Right kidney (tissue), 1 donor: ENCODE measurements around the gene PDS5B.

ENCODE experiments used
- DNase-seq: peaks from one replicate; pipeline ENCODE4 v3.0.0-alpha.2; 2016

PDS5B gene

DNA sequence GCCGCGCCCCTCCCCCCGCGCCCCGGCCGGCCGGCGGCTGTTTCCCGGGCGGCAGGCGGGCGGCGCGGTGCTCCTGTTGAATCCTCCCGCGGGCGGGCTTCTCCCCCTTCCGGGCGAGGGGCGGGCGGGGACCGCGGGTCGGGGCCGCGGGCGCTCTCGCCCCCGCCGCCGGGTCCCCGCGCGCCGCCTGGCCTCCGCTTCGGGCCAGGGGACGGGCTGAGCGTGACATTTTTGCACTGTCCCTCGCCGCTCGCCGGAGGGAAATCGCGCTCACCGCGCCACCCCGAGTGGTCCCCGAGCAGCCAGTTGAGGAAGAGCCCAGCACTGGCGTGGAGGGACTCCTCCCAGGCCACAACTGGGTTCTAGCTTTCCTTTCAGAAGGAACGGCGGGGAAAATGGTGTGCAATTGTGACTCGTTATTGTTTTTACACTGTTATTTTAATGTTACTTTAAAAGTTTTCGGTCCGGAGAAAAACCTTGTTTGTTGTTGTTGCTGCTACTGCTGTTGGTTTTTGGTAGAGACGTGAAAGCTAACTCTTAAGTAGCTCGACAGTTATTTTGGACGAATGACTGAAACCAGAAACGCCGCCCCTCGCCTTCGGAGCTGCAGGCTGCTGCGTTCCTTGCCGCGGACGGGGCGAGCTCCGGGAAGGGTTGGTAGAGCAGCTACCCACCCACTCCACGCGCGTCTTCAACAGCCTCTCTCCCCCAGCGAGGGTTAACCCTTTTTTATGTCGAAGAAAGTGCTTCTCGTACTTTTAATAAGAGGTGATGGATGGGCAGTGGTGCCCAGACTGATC, 959 bp downstream of the PDS5B start:
- peak; percentile 85 for DNase-seq

DNA sequence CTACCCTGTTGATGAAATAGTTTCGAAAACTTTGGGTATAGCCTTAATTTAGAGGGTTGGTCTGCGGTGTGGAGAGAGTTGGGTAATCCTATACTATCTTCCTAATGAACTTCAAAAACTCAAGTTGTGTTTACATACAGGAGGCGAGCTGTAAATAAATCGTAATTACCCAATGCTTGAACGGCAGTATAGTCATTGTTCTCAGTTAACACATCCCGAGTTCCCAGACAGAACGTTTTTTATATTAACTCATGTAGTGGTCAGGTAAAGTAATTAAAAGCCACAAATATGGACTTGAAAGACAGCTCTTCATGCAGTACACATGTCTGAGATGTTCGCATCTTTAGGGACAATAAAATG, 1.5 kb downstream of the PDS5B start:
- DNase-seq = no peak

DNA sequence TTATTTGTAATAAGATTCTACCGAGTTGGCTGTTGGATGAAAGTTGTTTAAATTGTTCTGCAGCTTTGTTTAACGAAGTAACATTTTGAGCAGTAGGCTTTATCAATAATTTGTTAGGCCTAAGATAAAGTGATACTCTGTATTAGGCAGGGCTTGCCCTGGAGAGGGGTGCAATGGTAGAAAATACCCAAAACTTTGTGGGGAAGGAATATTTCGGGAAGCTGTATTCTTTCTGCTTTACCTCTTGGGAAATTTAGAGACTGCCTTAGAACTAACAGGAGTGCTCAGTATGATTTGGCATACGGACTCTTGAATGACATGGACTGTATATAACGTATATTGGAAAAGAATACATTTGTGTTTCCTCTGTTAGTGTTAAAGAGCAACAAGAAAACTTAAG, 2.5 kb downstream of the PDS5B start:
- peak; percentile 30 for DNase-seq

DNA sequence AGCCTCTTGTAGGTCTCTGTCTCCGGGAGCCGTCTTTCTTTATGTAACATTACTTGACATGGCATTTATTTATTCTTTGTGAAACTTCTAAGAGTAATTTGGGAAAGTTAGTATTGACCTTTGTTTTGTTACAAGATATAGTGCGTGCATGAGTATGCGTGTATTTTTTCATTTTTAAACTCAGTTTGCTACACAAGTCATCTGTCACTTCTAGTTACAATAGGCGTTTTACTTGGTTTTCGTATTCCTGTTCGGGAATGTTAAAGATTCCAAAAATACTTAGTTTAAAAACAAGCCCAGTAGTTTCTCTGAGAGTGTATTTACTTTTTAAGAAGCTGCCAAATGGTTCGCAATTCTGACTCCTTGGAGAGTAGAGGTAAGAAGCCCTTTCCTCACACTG, 3.2 kb downstream of the PDS5B start:
- DNase-seq = peak; percentile 17

DNA sequence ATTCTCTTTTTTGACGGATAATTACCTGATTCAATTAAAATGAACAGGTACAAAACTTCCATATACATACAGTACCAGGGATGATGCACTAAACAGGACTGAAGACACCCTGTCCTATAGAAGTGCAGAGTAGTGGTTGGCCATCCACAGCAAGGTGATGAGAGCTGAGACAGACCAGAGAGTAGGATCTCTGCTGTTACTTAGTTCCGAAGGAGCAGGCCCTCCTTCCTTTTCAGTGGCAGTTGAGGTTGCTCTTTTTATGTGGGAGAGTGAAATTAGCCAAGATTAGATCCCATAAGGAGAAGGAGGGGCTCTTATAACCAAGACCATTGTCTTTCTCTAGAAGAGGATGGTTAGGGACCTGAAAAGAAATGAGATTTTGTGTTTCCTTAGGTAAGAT, 4.0 kb downstream of the PDS5B start:
- DNase-seq = peak; percentile 14

DNA sequence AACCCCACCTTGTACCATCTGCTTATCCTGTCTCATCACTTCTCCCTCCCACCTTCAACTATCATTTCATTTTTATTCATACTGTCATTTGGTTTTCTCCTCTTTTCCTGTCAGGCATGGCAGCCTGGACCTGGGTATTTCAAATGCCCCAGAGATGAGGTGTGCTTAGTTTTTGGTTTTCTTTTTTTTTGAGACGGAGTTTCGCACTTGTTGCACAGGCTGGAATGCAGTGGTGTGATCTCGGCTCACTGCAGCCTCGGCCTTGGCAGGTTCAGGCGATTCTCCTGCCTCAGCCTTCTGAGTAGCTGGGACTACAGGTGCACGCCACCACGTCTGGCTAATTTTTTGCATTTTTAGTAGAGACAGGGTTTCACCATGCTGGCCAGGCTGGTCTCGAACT, 5.8 kb downstream of the PDS5B start:
- DNase-seq = no peak

DNA sequence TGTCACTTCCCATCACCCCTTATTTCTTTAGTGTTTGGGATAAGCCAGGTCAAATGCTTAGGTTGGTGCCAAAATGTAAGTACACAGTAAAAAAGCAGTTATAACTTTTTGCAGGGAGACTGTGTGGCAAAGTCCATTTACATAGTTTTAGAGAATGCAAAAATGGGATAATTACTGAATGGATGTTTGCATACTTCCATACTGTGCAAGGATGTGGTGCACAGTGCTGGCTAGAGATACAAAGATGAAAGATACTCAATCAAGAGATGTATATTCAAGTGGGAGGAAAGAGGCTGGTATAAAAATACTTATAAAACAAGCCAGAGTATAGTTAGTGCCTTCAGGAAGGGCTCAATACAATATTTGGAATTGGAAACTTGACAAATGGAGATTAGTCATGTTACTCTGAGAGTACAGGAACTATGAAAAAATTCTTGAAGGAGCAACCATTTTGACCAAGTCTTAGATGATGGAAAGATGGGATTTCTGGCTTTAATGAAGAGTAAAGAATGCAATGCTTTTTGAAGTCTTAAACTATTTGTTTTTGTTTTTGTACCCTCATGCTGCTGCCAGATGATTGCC, 8.0 kb downstream of the PDS5B start:
- no peak for DNase-seq

DNA sequence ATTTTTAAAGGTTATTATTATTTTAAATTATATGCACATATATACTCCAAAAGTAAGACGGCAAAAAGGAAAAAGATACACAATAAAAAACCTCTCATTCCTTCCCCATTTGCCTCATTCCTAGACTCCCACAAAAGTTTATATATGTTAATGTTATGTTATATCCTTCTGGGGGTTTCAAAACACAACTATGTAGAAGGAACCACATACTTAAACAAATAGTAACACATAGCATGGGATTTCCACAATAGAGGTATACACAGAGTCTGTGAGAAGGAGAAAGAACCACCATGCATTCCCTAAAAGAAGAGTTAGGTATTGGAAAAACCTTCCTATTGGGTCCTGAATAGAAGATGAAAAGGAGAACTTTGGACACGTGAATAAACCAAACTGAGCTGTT, 9.1 kb downstream of the PDS5B start:
- DNase-seq = no peak

DNA sequence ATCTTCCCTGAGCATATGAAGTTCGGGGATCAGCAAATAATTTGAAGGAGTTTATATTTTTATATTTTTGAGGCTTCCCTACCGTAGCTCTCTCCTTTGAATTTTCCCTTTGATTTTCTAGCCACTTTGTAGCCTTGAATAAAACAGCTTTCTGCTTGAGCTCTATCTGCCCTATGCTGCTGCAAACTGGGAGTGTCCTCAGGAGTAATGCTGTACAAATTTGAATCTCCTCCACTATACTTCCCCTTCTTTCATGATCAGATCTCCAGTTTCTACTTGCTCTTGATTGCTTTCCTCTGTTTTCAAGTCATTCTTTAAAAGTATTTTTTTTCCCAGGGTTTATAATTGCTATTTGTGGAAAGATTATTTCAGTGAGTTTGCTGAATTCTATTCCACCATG, 14.6 kb downstream of the PDS5B start:
- no peak for DNase-seq

DNA sequence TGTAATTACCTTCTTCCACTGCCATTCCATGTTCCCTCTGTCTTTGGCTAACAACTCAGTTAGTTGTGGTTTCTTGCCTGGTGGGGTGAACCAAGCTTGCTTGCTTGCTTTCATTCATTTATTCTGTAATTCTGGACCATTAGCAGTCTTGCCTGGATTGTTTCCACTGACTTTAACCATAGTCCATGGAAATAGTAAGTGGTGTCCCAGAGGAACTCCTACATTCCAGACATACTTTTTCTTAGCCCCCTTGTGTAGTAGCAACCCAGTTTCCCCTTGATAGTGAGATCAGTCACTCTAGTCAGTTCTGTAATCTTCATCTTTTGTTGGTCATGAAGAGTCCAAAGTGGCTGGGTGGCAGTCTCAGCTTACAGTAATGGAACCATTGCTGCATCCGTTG, 23.2 kb downstream of the PDS5B start:
- no peak for DNase-seq

DNA sequence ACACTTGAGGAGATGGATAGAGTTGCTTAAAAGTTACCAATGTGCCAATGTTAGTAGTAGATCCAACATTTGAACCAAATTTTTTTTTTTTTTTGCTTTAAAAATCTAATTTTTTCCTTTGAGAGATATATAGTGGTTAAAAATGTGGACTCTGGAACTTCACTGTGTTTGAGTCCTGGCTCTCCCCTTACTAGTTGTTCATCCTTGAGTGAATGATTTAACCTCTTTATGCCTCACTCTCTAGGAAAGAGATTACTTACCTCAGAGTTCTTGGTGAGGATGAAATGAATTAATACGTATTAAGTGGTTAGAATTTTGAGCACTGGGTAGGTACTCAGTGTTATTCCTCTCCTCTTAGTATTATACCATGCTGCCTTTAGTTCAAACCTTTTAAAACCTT, 24.3 kb downstream of the PDS5B start:
- DNase-seq = no peak

DNA sequence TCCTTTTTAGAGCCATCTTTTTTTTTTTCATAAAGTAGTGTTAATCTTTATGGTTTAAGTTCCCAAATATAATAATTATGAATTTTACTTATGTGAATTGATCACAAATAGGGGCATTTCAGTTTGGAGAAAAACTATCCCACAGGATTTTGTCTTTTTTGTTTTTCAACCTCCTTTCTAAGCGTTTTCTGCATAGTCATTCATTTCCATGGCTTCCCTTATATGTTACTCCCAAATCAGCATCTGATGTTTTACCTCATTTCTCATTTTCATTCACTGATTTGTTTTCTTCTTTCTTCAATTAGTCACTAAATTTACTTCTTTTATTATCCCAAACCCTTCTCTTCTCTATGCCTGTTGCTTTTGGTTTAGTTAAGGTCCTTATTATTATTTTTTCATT, 24.7 kb downstream of the PDS5B start:
- no peak for DNase-seq

DNA sequence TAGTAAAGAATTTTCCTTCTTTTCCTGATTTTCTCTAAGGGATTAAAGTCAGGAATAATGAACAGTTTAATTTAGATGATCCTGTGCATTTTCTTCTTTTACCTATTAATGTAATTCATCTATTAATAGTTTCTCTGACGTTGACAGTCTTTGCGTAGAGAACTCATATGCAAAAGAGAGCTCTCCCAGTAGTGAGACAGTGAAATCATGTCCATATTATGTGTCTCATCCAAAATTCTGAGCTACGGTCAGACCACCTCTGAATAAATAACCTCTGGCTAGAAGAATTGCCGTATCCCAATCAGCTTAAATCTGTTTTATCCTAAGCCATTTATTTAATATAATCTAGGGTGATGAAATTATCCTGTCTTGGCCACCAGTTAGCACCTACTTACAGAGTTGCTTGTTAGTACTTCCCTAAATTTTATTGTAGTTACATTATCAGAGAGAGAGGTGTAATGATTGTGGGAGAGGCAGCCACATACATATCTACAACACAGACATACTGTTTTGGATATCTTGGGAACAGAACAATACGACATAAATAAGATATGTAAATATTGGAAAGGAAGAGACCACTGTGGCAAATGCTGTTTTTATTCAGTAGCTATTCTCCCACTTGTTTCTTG, 30.7 kb downstream of the PDS5B start:
- DNase-seq = no peak

DNA sequence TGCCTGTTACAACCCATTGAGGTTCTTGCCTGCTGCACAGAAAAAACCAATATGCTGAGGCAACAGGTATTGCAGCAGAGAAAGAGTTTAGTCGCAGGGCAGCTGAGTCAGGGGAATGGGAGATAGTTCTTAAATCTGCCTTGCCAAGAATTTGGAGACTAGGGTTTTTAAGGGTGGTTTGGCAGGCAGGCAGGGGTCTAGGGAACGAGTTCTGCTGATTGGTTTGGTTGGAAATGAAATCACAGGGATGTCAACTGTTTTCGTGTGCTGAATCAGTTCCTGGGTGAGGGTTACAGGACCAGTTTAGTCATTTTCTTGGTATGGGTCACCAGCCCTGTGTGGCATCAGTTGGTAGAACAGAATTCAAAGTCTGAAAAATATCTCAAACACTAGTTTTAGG, 36.6 kb downstream of the PDS5B start:
- DNase-seq = no peak

DNA sequence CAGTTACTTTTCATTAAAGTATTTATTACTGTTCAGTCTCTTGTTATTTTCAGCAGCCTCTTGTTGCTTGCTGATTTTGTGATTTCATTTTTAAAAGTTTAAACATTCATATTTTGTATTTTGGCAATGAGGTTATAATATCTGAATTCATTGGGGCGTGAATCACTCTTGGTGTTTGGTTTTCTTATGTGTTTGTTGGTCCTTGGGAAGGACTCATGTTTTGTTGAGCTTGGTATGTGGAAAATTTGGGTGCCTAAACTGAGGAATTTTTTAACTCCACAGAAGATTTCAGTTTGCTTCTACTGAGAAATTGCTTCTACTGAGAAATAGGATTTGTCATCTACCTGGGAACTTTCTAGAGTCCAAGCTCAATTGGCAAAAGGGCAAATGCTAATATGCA, 38.2 kb downstream of the PDS5B start:
- DNase-seq = no peak

DNA sequence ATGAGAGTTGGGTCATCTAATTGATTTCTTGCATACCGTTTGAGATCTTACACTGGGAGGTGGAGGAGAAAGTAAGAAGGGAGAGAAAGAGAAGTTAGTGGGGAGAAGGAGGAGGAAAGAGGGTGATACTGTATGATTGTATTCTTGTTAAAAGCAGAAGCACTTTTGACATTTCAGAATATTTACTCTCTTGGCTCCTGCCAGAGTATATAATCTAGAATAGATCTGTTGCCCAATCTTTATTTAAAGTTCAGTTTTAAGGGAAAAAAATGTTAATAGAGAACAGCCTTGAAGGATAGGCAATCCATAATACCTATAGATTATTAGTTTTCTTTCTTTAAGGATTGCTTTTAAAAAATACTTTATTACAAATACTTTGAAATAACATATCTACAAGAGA, 41.5 kb downstream of the PDS5B start:
- DNase-seq = no peak

DNA sequence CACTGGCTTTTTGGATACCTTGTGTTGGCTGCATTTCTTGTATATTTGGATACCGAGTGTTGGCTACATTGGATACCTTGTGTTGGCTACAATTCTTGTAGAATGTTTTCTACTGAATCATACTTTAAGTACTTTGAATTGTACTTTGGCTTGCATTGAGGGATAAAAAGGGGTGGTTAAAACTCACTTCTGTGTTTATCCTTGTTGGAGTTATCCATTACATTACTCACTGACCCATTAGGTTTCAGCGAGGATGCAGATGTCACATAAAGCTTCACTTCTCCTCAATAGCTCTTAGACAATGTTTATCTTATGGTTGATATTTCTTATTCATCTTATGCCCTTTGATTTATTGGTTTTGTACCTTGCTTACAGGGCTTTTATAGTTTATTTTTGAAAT, 43.1 kb downstream of the PDS5B start:
- no peak for DNase-seq

DNA sequence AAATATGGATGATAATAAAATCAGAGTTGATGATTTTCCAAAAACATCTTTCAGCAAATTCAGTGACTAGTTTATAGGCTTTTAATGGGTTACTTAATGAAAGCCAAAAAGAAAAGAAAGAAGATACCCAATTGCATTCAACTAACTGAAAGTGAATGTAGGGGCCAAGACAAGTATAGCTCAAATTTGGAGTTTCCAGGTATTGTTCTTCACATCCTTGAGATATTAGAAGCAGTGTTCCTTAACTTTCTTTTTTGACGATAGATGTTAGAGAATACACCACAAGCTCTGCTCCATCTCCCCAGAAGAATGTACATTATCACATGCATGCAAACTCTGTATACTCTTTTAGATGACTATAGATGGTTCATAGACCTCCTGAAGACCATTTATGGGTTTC, 43.6 kb downstream of the PDS5B start:
- DNase-seq = no peak

DNA sequence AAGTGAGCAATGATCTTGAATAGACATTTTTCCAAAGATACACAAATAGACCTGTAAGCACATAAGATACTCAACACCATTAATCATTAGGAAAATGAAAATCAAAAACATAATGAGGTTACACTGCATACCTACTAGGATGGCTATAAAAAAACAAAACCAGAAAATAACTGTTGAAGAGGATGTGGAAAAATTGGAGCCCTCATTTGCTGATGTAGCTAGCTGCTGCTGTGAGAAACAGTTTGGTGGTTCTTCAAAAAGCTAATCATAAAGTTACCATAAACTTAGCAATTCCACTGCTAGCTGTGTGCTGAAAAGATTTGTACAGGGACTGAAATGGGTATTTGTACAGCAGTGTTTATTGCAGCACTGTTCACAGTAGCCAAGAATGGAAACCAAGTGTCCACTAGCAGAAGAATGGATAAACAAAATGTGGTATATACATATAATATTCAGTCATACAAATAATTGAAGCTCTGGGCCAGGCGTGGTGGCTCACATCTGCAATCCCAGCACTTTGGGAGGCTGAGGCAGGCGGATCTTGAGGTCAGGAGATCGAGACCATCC, 46.2 kb downstream of the PDS5B start:
- DNase-seq = no peak

DNA sequence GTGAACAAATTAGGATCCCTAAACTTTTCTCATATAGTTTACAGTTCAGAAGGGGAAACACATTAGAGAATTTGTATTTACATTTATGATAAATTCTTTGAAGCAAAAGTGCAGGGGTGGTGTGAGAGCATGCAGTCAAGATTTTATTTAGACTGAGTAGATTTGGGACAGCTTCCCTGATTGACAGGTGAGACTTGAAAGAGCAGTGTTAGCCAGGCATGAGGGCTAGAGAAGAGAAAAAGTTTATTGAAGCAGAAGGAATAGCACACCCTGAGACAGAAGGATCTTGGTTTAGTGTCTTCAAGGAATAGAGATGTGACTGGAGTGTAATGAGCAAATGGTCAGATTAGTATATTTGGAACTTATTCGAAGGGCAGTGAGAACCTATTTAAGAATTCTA, 50.5 kb downstream of the PDS5B start:
- no peak for DNase-seq

DNA sequence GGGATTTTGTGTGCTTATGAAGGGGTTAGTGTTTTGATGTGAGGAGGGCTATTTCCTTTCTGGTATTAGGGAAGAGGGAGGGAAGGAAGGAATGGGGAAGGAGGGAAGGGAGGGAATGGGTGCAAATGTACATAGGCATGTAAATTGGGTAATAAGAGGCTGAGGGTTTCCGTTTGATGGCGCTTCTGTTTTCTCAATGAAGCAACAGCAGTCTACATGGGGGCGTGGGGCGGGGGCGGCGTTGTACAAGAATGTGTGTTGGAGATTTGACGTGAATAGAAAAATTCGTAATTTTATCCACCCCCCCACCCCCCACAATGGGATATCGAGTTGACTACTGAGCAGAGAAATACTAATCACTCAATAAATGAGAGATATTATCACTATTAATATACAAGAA, 52.5 kb downstream of the PDS5B start:
- DNase-seq = no peak

DNA sequence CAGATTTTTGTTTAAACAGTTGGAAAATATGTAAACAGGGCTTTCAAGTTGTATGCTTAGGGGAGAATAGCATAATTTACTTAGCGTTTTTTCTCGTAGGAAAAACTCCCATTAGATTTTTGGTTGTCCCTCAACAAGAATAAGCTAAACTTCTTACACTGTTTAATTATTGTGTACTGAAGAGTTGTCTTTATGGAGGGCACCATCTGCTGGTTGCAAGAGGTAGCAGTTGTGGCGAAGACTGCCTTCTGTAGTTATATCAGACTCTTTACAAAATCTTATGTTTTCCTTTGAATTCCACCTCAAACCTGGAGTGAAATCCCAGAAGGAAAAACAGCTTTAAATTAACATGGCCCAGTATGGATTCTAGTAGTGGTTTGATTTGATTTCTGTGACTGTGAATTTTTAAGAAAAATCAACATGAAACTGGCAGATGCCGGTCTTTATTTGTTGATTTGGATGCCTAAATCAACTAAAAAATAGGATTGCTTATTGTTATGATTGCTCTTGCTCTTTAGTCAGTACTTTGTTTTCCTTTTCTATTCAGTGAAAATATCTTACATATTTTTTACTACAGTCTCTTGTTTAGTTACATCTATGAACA, 53.4 kb downstream of the PDS5B start:
- DNase-seq = no peak

DNA sequence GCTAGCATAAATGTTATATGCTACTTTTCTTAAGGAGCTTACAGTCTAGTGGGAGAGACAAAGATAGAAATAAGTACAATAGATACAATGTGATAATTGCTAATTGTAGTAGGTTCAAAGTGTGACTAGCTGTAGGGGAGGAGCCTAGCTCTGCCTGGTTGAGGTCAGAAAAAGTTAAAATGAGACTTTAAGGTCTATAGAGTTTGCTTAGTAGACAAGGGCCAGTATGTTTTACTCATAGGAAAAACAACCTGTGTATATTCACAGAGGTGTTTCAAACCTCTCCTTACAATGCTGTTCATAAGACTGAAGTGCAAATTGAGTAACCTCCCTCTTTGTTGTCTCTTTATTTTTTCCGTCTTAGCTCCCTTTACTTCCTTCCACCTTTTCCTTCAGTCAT, 56.1 kb downstream of the PDS5B start:
- DNase-seq = no peak
